Left lobe of liver (tissue), 2 donors: ENCODE data around the gene C19orf73. TPM values are rescaled to one million over a fixed set of nuclear protein-coding genes. Genes with fewer than 3 reads are reported as not detected.

Source experiments
- ATAC-seq: fragments of 200-7000 bp; cut with Tn5 transposase; one replicate; pipeline ENCODE4 v1.9.1; 2020; ENCODE audit warnings: mild to moderate bottlenecking, moderate library complexity
- DNase-seq: peaks from one replicate; pipeline ENCODE4 v3.0.0-alpha.2; 2020; ENCODE audit warnings: low spot score
- total RNA-seq: library from RNA; stranded (reverse); gene quantifications from one replicate; pipeline ENCODE4 v1.2.1, GENCODE V29; 2021
- donor health status: DM: no; HTN: no; CAD: no; lungs with moderate emphysema.
- donor health status: DM: no; HTN: yes; CAD: no.

The C19orf73 gene
- 2.2 TPM for total RNA-seq

- DNase-seq (peak; percentile 96), ATAC-seq (peak; percentile 85)
Observed at GRCh38 chr19:49118565-49119410, at the start of gene C19orf73. Gene C19orf73, minus strand, starts transcription at chr19:49119143. Its CDS starts 121 bp downstream, at chr19:49119022.

GRCh38 chr19:49168421-49168820 is 49.5 kb upstream of the C19orf73 start:
- ATAC-seq = no peak

GRCh38 chr19:49167857-49168409 is 49.0 kb upstream of the C19orf73 start:
- no peak for DNase-seq
- ATAC-seq = no peak

More at GRCh38 chr19:49168421-49168820, 49.5 kb upstream of the C19orf73 start:
- no peak for DNase-seq

GRCh38 chr19:49165865-49166301 is 46.9 kb upstream of the C19orf73 start:
- ATAC-seq (no peak), DNase-seq (no peak)

GRCh38 chr19:49165111-49165750 is 46.3 kb upstream of the C19orf73 start:
- DNase-seq (no peak), ATAC-seq (no peak)

- ATAC-seq = no peak
- no peak for DNase-seq
Observed at GRCh38 chr19:49161987-49162386, 43.0 kb upstream of the C19orf73 start.

- ATAC-seq = no peak
- no peak for DNase-seq
Observed at GRCh38 chr19:49160450-49161189, 41.7 kb upstream of the C19orf73 start.

- ATAC-seq (peak; percentile 96), DNase-seq (peak; percentile 86)
Observed at GRCh38 chr19:49157445-49158224, 38.7 kb upstream of the C19orf73 start, which contains the start of gene TRPM4. Gene TRPM4, plus strand, starts transcription at chr19:49157792. Its CDS starts 75 bp downstream, at chr19:49157867.

- ATAC-seq = no peak
- DNase-seq = no peak
Observed at GRCh38 chr19:49155820-49156346, 36.9 kb upstream of the C19orf73 start.

- ATAC-seq (no peak), DNase-seq (no peak)
Observed at GRCh38 chr19:49155005-49155819, 36.3 kb upstream of the C19orf73 start, which contains the start of gene HRC. Gene HRC, minus strand, starts transcription at chr19:49155396. Its CDS starts 159 bp downstream, at chr19:49155237.

- no peak for DNase-seq
- no peak for ATAC-seq
Observed at GRCh38 chr19:49154279-49154678, 35.3 kb upstream of the C19orf73 start.

GRCh38 chr19:49153167-49153809 is 34.3 kb upstream of the C19orf73 start:
- ATAC-seq = no peak
- no peak for DNase-seq

GRCh38 chr19:49152119-49152550 is 33.2 kb upstream of the C19orf73 start:
- ATAC-seq (no peak), DNase-seq (no peak)

GRCh38 chr19:49151267-49152118 is 32.5 kb upstream of the C19orf73 start:
- ATAC-seq (peak; percentile 18), DNase-seq (peak; percentile 78)

GRCh38 chr19:49150944-49151243 is 32.0 kb upstream of the C19orf73 start:
- DNase-seq (no peak), ATAC-seq (no peak)

- peak; percentile 84 for ATAC-seq
- DNase-seq = peak; percentile 93
Observed at GRCh38 chr19:49150106-49150943, 31.4 kb upstream of the C19orf73 start.

- ATAC-seq = peak; percentile 32
- peak; percentile 72 for DNase-seq
Observed at GRCh38 chr19:49149652-49150105, 30.7 kb upstream of the C19orf73 start.
